ENCODE measurements around the gene KCNJ9. TPM values are rescaled to one million over a fixed set of nuclear protein-coding genes. Genes with fewer than 3 reads are reported as not detected.
"Not testable (repeated sequence)": the region's sequence is repeated elsewhere in the genome, so short reads cannot be mapped to it uniquely, and the experiment has no call there.

KCNJ9 gene
- total RNA-seq, 3 donors from 2014 or later, result not detected

DNA sequence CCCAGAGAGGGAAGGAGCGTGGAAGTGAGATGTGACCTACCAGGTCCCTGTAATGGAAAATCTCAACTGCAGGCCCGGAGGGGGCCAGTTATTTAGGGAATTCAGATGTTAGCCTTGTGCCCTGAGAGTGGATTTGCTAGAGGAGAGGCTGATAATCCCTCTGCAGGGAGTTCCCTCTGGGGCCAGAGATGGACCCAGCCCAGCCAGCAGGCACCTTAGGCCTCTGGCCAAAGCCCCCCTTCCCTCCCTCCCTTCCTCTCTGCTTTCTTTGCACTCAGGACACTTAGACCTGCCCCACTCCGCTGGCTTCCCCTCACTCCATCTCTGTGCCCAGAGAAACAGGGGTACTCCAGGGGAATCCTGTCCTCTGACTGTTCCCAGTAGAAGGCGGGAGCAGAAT, 32.7 kb downstream of the KCNJ9 start:
- ATAC-seq (no peak), DNase-seq (no peak)
- Mint-ChIP-seq H3K4me3 (no peak overlapping the region), H3K36me3 (ENCODE audit: insufficient read depth) (no peaks in the 10 kb centered on the region), H3K9me3 (no peaks in the 10 kb centered on the region), H3K4me1 (ENCODE audit: low read depth) (no peaks in the 10 kb centered on the region), H3K27me3 (ENCODE audit: low read depth) (peaks cover 31% of the 10 kb centered on the region)

DNA sequence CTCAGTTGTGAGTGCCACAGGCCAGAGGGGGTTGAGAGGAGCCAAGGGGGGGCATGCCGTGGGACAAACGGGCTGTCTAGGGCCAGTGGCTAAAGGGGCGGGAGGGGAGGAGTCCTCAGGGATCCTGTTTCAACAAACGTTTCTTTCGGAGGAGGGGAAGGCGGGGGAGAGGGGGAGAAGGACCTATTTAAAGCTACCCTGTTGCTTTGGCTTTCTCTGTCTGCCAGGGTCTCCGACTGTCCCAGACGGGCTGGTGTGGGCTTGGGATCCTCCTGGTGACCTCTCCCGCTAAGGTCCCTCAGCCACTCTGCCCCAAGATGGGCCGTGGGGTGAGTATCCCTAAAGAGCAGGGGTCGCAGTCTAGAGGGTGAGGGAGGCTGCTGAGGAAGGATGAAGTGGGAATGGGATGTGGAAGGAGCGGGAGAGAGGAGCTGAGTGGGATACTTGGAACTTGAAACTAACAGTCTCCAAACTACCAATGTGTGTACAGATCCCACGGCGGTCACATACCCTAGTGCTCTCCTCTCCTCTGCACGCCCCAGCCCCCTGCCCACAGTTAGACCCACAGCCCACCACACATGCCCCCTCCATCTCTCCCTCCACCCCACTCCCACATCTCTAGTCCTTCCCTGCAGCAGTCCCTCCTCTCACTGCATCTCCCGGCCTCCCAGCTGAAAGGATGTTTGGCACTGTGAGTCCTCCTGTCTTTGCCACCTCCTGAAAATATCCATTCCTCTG, 34.4 kb downstream of the KCNJ9 start, which contains the start of gene ATP1A2:
Gene ATP1A2 (plus strand): TSS at position 215 of the 738 bp plus-strand sequence. CDS start 103 bp downstream, at position 318.
- no peak for ATAC-seq
- Mint-ChIP-seq H3K4me3 (no peak within 1 kb of the TSS), H3K9me3 (no peaks in the 10 kb centered on the region), H3K36me3 (ENCODE audit: insufficient read depth) (no peaks in the 10 kb centered on the region), H3K4me1 (ENCODE audit: low read depth) (no peaks in the 10 kb centered on the region), H3K27me3 (ENCODE audit: low read depth) (peaks cover 27% of the 10 kb centered on the region)
- no peak for DNase-seq

DNA sequence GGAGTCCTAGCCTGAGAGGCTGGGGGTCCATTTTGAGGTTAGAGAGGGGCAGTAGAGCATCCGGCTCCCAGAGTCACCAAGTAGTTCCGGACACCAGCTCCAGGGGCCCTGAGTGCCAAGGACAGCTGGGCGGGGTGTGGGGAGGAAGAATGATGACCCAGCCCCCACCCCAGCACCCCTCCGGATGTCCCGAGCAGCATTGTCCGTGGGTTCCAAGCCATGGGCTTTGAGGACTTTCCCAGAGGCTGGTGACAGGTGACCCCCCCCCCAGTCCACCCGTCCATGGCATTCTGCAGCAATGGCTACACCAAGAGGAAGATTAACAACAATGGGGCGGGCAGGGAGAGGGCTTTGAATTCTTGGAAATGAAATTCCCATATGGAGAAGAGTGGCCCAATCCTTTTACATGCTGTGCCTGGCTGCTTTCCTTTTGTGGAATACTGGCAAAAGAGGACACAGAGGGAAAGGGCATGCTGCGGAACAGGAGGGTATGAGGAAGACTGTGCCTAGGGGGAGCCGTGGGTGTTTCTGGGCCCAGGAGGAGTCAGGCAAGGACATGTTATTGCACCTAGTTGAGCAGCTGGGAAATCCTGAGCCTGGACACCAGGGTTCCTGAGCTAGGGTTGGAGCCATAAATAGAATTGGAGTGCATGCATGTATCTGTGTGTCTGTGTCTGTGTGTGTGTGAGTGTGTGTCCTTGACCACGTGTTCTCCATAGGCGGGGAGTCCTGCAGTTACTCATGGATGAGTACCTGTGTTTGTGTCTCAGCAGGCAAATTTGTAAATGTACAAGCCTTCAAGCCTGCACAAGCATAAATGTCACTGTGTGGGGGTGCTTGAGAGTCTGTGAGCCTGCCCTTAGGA, 35.2 kb downstream of the KCNJ9 start:
- DNase-seq, result no peak
- H3K4me3 Mint-ChIP-seq, result no peak overlapping the region
- no peaks in the 10 kb centered on the region for H3K9me3 Mint-ChIP-seq
- no peaks in the 10 kb centered on the region for H3K36me3 Mint-ChIP-seq (ENCODE audit: insufficient read depth)
- H3K4me1 Mint-ChIP-seq (ENCODE audit: low read depth), result no peaks in the 10 kb centered on the region
- no peak for ATAC-seq
- peaks cover 22% of the 10 kb centered on the region for H3K27me3 Mint-ChIP-seq (ENCODE audit: low read depth)

DNA sequence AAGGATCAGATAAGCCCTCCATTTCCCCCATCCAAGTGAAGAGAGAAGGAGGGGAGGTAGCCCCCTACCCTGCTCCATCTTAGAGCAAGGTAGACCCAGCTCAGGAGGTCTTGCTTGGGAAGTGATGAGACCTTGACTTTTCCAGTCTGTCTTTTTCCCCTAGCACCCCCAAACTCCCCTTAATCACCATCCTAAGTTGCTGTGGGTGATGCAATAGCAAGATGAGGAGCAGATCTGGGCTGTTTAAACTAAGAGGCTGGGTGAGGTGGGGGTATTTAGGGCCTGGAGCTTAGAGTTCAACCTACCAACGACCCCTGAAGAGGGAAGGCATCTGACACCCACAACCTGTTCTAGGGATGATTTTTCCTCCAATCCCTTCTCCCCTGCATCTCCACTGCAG, 36.0 kb downstream of the KCNJ9 start:
- ATAC-seq, result no peak
- no peak for DNase-seq
- peaks cover 21% of the 10 kb centered on the region for H3K27me3 Mint-ChIP-seq (ENCODE audit: low read depth)
- H3K36me3 Mint-ChIP-seq (ENCODE audit: insufficient read depth), result no peaks in the 10 kb centered on the region
- H3K9me3 Mint-ChIP-seq, result no peaks in the 10 kb centered on the region
- no peak overlapping the region for H3K4me3 Mint-ChIP-seq
- H3K4me1 Mint-ChIP-seq (ENCODE audit: low read depth), result no peaks in the 10 kb centered on the region

DNA sequence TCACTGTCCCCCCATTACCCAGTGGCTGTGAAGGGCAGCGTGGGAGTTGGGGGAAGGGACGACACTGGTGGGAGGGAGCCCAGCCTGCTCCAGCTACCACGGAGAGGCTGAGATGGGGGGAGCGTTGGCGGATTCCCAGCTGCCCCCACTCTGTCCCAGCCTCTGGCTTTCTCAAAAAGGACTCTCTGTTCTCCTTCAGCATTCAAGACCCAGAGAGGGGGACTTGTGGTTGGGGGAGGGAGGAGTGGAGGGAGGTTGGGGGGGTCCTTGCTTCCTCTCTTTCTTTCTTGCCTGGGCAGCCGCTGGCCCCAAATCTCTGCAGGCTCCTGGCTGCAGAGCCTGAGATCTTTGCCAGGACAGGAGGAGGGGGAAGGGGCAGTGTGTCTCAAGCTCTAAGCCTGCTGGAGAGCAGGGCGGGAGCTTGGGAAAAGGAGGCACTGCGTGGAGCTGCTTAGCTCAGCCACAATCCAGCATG, 36.4 kb downstream of the KCNJ9 start:
- no peaks in the 10 kb centered on the region for H3K9me3 Mint-ChIP-seq
- H3K4me3 Mint-ChIP-seq, result no peak overlapping the region
- peaks cover 18% of the 10 kb centered on the region for H3K27me3 Mint-ChIP-seq (ENCODE audit: low read depth)
- ATAC-seq (no peak), DNase-seq (no peak)
- no peaks in the 10 kb centered on the region for H3K36me3 Mint-ChIP-seq (ENCODE audit: insufficient read depth)
- H3K4me1 Mint-ChIP-seq (ENCODE audit: low read depth), result no peaks in the 10 kb centered on the region

DNA sequence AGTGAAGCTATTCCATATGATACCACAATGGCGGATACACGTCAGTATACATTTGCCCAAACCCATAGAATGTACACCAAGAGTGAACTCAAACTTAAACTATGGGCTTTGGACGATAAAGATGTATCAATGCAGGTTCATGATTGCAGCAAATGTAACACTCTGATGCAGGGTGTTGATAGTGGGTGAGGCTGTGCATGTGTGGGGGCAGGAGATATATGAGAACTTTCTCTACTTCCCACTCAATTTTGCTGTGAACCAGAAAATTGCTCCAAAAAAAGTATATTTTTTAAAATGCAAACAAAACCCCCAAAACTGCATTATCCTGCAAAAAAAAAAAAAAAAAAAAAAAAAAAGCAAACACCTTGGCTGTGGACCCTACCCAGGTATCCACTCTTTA, 37.6 kb downstream of the KCNJ9 start:
- no peaks in the 10 kb centered on the region for H3K4me1 Mint-ChIP-seq (ENCODE audit: low read depth)
- ATAC-seq, result no peak
- H3K4me3 Mint-ChIP-seq, result no peak overlapping the region
- no peak for DNase-seq
- H3K27me3 Mint-ChIP-seq (ENCODE audit: low read depth), result peaks cover 16% of the 10 kb centered on the region
- H3K36me3 Mint-ChIP-seq (ENCODE audit: insufficient read depth), result no peaks in the 10 kb centered on the region
- no peaks in the 10 kb centered on the region for H3K9me3 Mint-ChIP-seq

DNA sequence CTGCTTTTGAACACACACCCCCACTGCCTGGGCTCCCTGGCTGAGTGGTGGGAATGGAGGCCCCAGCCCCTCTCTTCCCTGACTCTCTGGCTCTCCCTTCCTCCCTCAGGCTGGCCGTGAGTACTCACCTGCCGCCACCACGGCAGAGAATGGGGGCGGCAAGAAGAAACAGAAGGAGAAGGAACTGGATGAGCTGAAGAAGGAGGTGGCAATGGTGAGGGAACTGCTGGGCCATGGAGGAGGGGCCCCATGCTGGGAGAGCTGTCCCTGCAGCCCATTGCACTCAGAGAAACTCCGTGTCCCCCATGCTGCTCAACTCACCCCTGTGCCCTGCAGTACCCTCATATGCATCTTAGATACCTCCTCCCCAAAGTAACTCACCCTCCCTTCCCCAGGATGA, 39.5 kb downstream of the KCNJ9 start:
- H3K36me3 Mint-ChIP-seq (ENCODE audit: insufficient read depth), result no peaks in the 10 kb centered on the region
- DNase-seq, result no peak
- ATAC-seq, result no peak
- no peaks in the 10 kb centered on the region for H3K9me3 Mint-ChIP-seq
- no peaks in the 10 kb centered on the region for H3K4me1 Mint-ChIP-seq (ENCODE audit: low read depth)
- H3K4me3 Mint-ChIP-seq, result no peak overlapping the region
- peaks cover 11% of the 10 kb centered on the region for H3K27me3 Mint-ChIP-seq (ENCODE audit: low read depth)

DNA sequence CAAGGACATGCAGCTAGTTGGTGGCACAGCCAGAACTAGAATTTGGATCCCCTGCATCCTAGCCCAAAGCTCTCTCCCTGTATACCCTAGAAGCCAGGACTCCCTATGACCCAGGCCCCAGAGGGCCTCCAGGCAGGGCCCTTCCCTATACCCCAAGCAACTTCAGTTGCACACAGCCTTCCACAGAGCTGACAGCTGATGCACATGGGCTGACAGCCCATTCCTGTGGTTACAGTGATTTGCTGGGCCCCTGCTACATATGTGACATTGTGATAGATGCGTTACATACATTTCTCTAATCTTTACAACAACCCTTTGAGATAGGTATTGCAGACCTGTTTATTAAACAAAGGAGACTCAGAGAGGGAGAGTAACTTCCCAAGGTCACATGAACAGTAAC, 40.0 kb downstream of the KCNJ9 start:
- no peak for DNase-seq
- no peaks in the 10 kb centered on the region for H3K9me3 Mint-ChIP-seq
- H3K27me3 Mint-ChIP-seq (ENCODE audit: low read depth), result peaks cover 6% of the 10 kb centered on the region
- no peak for ATAC-seq
- H3K4me1 Mint-ChIP-seq (ENCODE audit: low read depth), result no peaks in the 10 kb centered on the region
- H3K4me3 Mint-ChIP-seq, result no peak overlapping the region
- H3K36me3 Mint-ChIP-seq (ENCODE audit: insufficient read depth), result no peaks in the 10 kb centered on the region

DNA sequence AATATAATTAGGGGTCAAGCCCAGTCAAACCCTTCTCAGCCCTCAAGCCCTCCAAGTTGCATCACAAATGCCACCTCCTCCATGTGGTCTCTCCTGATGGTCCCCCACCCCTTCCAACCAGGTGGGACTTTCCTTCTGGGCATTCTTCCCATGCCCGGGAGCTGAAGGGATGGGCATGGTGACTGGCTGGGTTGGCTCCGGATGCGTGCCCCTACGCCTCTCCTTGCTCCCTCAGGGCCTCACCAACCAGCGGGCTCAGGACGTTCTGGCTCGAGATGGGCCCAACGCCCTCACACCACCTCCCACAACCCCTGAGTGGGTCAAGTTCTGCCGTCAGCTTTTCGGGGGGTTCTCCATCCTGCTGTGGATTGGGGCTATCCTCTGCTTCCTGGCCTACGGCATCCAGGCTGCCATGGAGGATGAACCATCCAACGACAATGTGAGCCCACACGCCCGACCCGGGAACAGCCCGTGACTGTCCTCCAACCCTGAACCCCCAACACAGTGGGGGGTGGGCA, 41.7 kb downstream of the KCNJ9 start:
- H3K4me3 Mint-ChIP-seq, result no peak overlapping the region
- ATAC-seq (no peak), DNase-seq (no peak)
- H3K27me3 Mint-ChIP-seq (ENCODE audit: low read depth), result no peaks in the 10 kb centered on the region
- no peaks in the 10 kb centered on the region for H3K4me1 Mint-ChIP-seq (ENCODE audit: low read depth)
- no peaks in the 10 kb centered on the region for H3K9me3 Mint-ChIP-seq
- no peaks in the 10 kb centered on the region for H3K36me3 Mint-ChIP-seq (ENCODE audit: insufficient read depth)

DNA sequence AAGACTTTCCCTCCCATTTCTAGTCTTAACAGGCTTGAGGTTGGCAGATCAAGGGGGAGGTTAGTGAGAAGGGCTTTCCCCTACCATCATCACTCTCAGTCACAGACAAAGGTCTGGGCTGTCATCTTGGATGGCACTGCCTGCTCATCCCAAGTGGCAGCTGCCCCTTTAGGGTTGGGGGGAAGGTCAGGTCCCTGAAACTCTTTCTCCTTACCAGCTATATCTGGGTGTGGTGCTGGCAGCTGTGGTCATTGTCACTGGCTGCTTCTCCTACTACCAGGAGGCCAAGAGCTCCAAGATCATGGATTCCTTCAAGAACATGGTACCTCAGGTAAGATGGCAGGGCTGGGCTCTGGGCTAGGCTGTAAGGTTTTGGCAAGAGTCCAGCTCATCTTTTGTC, 42.4 kb downstream of the KCNJ9 start:
- Mint-ChIP-seq H3K4me1 (ENCODE audit: low read depth) (no peaks in the 10 kb centered on the region), H3K36me3 (ENCODE audit: insufficient read depth) (no peaks in the 10 kb centered on the region), H3K27me3 (ENCODE audit: low read depth) (no peaks in the 10 kb centered on the region), H3K4me3 (no peak overlapping the region), H3K9me3 (no peaks in the 10 kb centered on the region)
- no peak for ATAC-seq
- no peak for DNase-seq

DNA sequence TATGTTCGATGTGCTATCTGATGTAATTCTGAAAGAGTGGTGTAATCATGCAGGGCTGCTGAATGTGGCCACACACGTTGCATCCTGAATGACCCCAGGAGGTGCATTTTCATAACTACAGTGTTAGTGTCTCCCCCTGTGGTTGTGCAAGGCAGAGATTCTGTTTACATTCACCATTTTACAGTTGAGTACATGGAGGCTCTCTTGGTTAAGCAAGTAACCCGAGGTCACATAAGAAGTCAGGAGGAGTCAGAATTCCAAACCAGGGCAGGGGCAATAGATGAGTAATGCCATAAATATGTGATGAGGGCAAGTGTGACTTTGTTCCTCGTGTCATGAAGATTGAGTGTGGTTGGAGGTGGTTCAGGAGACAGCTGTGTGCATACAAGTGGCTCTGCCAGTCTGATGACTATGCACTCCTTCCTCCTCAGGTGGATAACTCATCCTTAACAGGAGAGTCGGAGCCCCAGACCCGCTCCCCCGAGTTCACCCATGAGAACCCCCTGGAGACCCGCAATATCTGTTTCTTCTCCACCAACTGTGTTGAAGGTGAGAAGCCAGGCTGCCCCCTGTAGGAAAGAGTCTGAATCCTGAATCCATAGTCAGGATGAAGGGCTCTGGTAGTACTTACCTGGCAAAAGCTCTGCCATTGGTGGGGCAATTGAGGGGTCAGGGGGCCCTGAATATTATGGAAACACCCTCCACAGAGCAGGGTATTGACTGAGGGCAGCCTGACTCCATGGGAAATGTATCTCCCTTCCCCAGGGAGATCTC, 43.6 kb downstream of the KCNJ9 start:
- Mint-ChIP-seq H3K4me3 (no peak overlapping the region), H3K4me1 (ENCODE audit: low read depth) (no peaks in the 10 kb centered on the region), H3K27me3 (ENCODE audit: low read depth) (no peaks in the 10 kb centered on the region), H3K36me3 (ENCODE audit: insufficient read depth) (no peaks in the 10 kb centered on the region), H3K9me3 (no peaks in the 10 kb centered on the region)
- no peak for ATAC-seq
- DNase-seq, result no peak

DNA sequence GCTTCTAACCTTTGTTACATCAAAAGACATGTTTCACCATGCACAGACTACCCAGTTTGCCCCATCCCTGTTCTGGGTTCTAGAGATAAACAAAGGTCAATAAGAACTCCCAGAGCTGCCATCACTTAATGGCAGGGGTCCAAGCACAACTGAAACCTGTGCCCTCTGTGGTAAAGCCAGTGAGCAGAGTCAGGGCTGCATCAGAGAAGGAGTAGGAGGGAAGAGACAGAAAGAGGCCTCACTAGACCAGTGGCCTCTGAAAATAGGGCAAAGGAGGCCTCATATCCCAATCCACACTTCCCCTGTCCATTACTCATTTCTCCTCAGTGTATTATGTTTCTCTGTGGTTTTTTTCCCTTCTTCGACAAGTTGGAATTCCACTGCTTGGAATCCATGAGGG, 44.4 kb downstream of the KCNJ9 start:
- Mint-ChIP-seq H3K27me3 (ENCODE audit: low read depth) (peaks cover 1% of the 10 kb centered on the region), H3K36me3 (ENCODE audit: insufficient read depth) (no peaks in the 10 kb centered on the region), H3K9me3 (no peaks in the 10 kb centered on the region), H3K4me1 (ENCODE audit: low read depth) (no peaks in the 10 kb centered on the region), H3K4me3 (no peak overlapping the region)
- ATAC-seq (no peak), DNase-seq (no peak)

DNA sequence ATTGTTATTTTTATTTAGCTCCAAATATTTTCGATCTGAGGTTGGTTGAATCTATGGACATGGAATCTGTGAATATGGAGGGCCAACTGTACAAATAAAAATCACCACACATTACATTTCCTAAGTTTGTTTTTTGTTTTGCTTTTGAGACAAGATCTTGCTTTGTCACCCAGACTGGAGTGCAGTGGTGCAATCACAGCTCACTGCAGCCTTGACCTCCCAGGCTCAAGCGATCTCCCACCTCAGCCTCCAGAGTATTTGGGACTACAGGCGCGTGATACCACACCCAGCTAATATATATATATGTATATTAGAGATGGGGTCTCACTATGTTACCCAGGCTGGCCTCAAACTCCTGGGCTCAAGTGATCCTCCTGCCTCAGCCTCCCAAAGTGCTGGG, 45.0 kb downstream of the KCNJ9 start:
- not testable (repeated sequence) for H3K9me3 Mint-ChIP-seq; H3K4me1 Mint-ChIP-seq (ENCODE audit: low read depth); H3K4me3 Mint-ChIP-seq; H3K27me3 Mint-ChIP-seq (ENCODE audit: low read depth); ATAC-seq; H3K36me3 Mint-ChIP-seq (ENCODE audit: insufficient read depth); DNase-seq

DNA sequence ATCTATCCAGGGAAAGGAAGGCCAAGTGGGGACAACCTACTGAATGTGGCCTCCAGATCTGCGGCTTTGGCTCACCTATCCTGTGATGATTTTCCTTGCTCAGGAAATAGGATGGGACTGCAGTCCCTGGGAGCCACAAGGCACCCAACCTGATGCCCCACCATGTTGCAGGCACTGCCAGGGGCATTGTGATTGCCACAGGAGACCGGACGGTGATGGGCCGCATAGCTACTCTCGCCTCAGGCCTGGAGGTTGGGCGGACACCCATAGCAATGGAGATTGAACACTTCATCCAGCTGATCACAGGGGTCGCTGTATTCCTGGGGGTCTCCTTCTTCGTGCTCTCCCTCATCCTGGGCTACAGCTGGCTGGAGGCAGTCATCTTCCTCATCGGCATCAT, 46.0 kb downstream of the KCNJ9 start:
- no peaks in the 10 kb centered on the region for H3K4me1 Mint-ChIP-seq (ENCODE audit: low read depth)
- no peaks in the 10 kb centered on the region for H3K36me3 Mint-ChIP-seq (ENCODE audit: insufficient read depth)
- peaks cover 11% of the 10 kb centered on the region for H3K27me3 Mint-ChIP-seq (ENCODE audit: low read depth)
- DNase-seq, result no peak
- H3K9me3 Mint-ChIP-seq, result no peaks in the 10 kb centered on the region
- no peak for ATAC-seq
- H3K4me3 Mint-ChIP-seq, result no peak overlapping the region
